Ascending aorta (tissue), 2 donors: Measurements from ENCODE around the gene EHMT1. TPM values are rescaled to one million over a fixed set of nuclear protein-coding genes. Genes with fewer than 3 reads are reported as not detected.
"Not testable (repeated sequence)": the region's sequence is repeated elsewhere in the genome, so short reads cannot be mapped to it uniquely, and the experiment has no call there.

ENCODE experiments used
- DNase-seq, 2 donors: peaks; one replicate each; pipeline ENCODE4 v3.0.0-alpha.2; 2019; ENCODE audit warnings: low spot score in 2 of 2
- H3K27ac ChIP-seq, 2 donors: fragments of 200-600 bp; sonication (generic); one replicate each; pipeline ENCODE4 v1.5.1; 2016 to 2017; ENCODE audit warnings: mild to moderate bottlenecking in 1 of 2
- H3K27me3 ChIP-seq: fragments of 200-600 bp; sonication (generic); one replicate; pipeline ENCODE4 v1.5.1; 2017
- H3K36me3 ChIP-seq, 2 donors: fragments of 200-600 bp; sonication (generic); one replicate each; pipeline ENCODE4 v1.5.1; 2016
- H3K4me1 ChIP-seq, 2 donors: fragments of 200-600 bp; sonication (generic); one replicate each; pipeline ENCODE4 v1.5.1; 2016 to 2017; ENCODE audit warnings: mild to moderate bottlenecking in 1 of 2
- H3K4me3 ChIP-seq, 2 donors: fragments of 200-600 bp; sonication (generic); one replicate each; pipeline ENCODE4 v1.5.1; 2016 to 2017; ENCODE audit warnings: mild to moderate bottlenecking in 1 of 2
- H3K9me3 ChIP-seq, 2 donors: fragments of 200-600 bp; sonication (generic); one replicate each; pipeline ENCODE4 v1.5.1; 2016
- CTCF ChIP-seq, 3 experiments: fragments of 200-600 bp in 2 of 3; fragments of 450-650 bp in 1 of 3; sonication (generic) in 2 of 3; IDR thresholded peaks; one replicate each; pipeline ENCODE4 v1.5.1; 2016 to 2019; ENCODE audit warnings: antibody characterized with exemption in 3 of 3, mild to moderate bottlenecking in 1 of 3, moderate library complexity in 1 of 3
- intact Hi-C: fragments of 100-400 bp; cut with DNase I; formaldehyde crosslinking; loops from one replicate; pipeline ENCODE4 v1.15.1; 2023
- total RNA-seq: library from RNA; depleted of rRNA; stranded (reverse); fragments of >200 nt; gene quantifications from one replicate; pipeline ENCODE4 v1.1.0, GENCODE V29; 2016

EHMT1 gene
- total RNA-seq, 1 donor from 2014 or later = 49.9 TPM

- Histone ChIP-seq H3K36me3 (peaks cover 36 to 44% of the 10 kb centered on the region in 2 donors), H3K4me1 (no peaks in the 10 kb centered on the region), H3K27ac (no peak overlapping the region), H3K4me3 (no peak overlapping the region), H3K9me3 (no peaks in the 10 kb centered on the region), H3K27me3 (no peaks in the 10 kb centered on the region)
- no peak for DNase-seq
- intact Hi-C loops = no loop called here
- TF ChIP-seq CTCF (IDR thresholded peaks at IDR 0.05) = no peak
These were observed 190.3 kb downstream of the EHMT1 start for GRCh38 chr9:137809040-137809576.

- intact Hi-C loops, H3K4me1 ChIP-seq, H3K4me3 ChIP-seq, H3K27ac ChIP-seq, H3K9me3 ChIP-seq, H3K27me3 ChIP-seq, DNase-seq: not testable (repeated sequence)
- H3K36me3 ChIP-seq = peaks cover 41 to 51% of the 10 kb centered on the region in 2 donors
These were observed 191.1 kb downstream of the EHMT1 start for GRCh38 chr9:137809726-137810450.

DNA sequence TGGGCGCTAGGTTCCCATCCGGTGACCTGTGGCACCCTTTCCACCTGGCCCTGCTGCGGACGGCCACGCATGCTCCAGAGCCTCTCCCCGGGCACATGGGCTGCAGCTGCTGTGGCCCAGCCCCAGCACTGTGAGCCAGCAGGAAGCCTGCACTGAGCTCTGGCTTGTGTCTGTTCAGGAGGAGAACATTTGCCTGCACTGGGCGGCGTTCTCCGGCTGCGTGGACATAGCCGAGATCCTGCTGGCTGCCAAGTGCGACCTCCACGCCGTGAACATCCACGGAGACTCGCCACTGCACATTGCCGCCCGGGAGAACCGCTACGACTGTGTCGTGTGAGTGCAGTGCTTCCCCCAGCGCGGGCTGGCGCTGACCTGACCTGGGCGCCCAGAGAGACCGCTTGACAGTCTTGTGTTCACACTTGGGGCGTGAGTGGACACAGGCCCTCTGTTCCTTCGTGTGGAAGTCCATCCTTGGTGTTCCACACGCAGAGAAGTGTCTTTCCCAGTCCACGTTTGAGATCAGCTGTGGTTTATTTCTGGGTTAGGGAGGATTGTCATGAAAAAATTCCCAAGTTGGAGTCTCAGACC lies 192.6 kb downstream of the EHMT1 start:
- Histone ChIP-seq H3K27ac (no peak overlapping the region), H3K4me3 (no peak overlapping the region), H3K4me1 (no peaks in the 10 kb centered on the region), H3K27me3 (no peaks in the 10 kb centered on the region), H3K36me3 (peaks cover 54 to 66% of the 10 kb centered on the region in 2 donors), H3K9me3 (no peaks in the 10 kb centered on the region)
- intact Hi-C loops = no loop called here
- TF ChIP-seq CTCF (IDR thresholded peaks at IDR 0.05) = no peak
- DNase-seq = no peak

DNA sequence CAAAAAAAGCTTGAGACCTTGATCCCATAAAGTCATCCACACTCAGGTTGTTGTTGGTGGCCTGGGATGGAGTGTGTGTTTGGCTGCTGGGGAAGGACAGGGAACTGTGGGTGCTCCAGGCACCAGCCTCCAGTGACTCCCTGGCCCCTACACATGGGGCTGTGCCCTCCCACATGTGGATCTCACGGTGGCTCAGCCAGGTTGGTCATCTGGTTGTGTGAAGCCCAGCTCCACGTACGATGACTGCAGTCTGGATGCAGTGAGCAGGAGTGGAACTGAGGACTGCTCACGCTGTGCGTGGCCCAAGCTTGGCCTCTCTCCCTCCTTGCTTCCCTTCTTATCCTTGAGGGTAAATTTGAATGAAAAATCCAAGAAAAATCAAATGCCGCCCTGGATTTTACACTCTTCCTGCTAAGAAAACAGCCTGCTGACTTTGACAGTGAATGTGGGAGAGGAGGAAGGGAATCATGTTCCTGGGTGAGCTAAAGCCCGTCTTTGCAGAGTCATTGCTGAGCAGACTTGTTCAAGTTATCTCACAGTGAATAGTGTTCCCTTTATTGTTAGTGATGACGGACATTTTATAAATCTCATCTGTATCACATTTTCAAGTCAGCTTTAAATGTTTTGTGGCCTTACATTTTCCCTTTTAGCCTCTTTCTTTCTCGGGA lies 193.7 kb downstream of the EHMT1 start:
- Histone ChIP-seq H3K36me3 (peaks cover 65 to 77% of the 10 kb centered on the region in 2 donors), H3K27me3 (no peaks in the 10 kb centered on the region), H3K9me3 (no peaks in the 10 kb centered on the region), H3K4me1 (no peaks in the 10 kb centered on the region), H3K4me3 (no peak overlapping the region), H3K27ac (no peak overlapping the region)
- no peak for TF ChIP-seq CTCF (IDR thresholded peaks at IDR 0.05)
- DNase-seq = no peak
- intact Hi-C loops = no loop called here

DNA sequence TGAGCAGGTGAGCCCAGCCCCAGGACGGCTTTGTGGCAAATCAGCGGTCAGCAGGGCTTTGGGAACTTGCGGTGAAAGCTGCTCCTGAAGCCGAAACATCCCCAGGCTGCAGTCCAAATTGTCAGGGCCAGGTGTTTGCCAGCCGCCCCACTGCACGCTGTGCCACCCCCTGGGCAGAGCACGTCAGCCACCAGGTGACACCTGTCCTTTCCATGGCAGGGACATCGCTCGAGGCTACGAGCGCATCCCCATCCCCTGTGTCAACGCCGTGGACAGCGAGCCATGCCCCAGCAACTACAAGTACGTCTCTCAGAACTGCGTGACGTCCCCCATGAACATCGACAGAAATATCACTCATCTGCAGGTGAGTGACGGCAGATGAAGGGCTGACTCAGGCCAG lies 194.4 kb downstream of the EHMT1 start:
- H3K36me3 ChIP-seq = peaks cover 72 to 83% of the 10 kb centered on the region in 2 donors

More for the DNA sequence above, 194.4 kb downstream of the EHMT1 start:
- intact Hi-C loops = no loop called here
- TF ChIP-seq CTCF (IDR thresholded peaks at IDR 0.05) = no peak
- Histone ChIP-seq H3K27me3 (no peaks in the 10 kb centered on the region), H3K9me3 (no peaks in the 10 kb centered on the region), H3K4me3 (no peak overlapping the region), H3K4me1 (no peaks in the 10 kb centered on the region), H3K27ac (no peak overlapping the region)
- DNase-seq = no peak
